PC-3 (cell line): ENCODE results near the gene CAMTA1.
A peak's percentile ranks its signal among the peaks of the same experiment; 100 is the strongest.

Experiments
- EZH2 ChIP-seq: fragments of 300-600 bp; sonication (generic); IDR thresholded peaks from one replicate; pipeline ENCODE4 v1.6.1; 2017; ENCODE audit warnings: antibody characterized with exemption, mild to moderate bottlenecking, low read length; ENCODE audit not compliant: unreplicated experiment
- EZH2phosphoT487 ChIP-seq: fragments of 300-600 bp; sonication (generic); IDR thresholded peaks from 2 replicates; pipeline ENCODE4 v1.6.1; 2018; ENCODE audit warnings: mild to moderate bottlenecking, antibody characterized with exemption, low read length, borderline replicate concordance
- TF ChIP-seq, protein P1 (sequence below): fragments of 300-600 bp; sonication (generic); conservative IDR thresholded peaks from 2 replicates; pipeline ENCODE4 v1.5.1; 2017; ENCODE audit warnings: antibody characterized with exemption, low read depth, mild to moderate bottlenecking, low read length

DNA sequence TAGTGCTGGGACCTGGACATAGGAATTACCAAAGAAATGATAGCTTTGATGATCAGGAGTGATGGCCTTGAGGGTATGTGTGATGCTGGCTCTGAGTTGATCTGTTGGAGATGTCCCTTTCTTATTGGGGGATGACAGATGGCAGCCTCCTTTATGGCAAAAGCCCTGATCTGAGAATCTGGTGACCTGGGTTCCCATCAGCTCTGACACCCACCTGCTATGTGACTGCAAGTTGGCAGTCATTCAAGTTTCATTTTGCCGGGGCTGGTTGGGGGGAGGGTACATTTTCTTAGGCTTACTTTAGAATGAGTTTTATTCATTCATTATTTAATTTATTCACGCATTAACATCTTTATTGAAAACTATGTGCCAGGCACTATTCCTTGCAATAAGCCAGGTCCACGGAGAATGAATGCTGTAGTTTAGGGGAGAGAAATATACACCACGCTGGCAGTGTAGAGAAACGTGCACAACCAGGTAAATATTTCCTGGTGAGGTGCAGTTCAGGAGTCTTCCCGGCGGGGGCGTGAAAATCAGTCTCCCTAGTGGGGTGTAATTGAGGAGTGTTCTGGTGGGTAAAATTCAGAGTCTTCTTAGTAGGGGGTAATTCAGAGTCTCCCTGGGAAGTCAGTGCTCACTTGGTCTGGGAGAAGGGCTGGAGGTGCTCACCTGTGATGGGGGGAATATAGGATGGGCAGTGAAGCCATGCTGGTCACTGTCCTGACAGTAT is 401.3 kb downstream of the CAMTA1 start:
- no peak for TF ChIP-seq EZH2
- TF ChIP-seq, protein P1, sequence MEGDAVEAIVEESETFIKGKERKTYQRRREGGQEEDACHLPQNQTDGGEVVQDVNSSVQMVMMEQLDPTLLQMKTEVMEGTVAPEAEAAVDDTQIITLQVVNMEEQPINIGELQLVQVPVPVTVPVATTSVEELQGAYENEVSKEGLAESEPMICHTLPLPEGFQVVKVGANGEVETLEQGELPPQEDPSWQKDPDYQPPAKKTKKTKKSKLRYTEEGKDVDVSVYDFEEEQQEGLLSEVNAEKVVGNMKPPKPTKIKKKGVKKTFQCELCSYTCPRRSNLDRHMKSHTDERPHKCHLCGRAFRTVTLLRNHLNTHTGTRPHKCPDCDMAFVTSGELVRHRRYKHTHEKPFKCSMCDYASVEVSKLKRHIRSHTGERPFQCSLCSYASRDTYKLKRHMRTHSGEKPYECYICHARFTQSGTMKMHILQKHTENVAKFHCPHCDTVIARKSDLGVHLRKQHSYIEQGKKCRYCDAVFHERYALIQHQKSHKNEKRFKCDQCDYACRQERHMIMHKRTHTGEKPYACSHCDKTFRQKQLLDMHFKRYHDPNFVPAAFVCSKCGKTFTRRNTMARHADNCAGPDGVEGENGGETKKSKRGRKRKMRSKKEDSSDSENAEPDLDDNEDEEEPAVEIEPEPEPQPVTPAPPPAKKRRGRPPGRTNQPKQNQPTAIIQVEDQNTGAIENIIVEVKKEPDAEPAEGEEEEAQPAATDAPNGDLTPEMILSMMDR = peak; percentile 23; the same call in 1 of the 2 replicates
- no peak for TF ChIP-seq EZH2phosphoT487
